C4-2B (cell line): ENCODE results near the gene CACNA2D3.

ENCODE experiments used
- ZFX ChIP-seq: fragments of 450-650 bp; IDR thresholded peaks from 2 replicates; pipeline ENCODE4 v1.6.1; 2017
- TF ChIP-seq, protein P1 (sequence below): fragments of 450-650 bp; conservative IDR thresholded peaks from 2 replicates; pipeline ENCODE4 v1.5.1; 2017; ENCODE audit warnings: mild to moderate bottlenecking

DNA sequence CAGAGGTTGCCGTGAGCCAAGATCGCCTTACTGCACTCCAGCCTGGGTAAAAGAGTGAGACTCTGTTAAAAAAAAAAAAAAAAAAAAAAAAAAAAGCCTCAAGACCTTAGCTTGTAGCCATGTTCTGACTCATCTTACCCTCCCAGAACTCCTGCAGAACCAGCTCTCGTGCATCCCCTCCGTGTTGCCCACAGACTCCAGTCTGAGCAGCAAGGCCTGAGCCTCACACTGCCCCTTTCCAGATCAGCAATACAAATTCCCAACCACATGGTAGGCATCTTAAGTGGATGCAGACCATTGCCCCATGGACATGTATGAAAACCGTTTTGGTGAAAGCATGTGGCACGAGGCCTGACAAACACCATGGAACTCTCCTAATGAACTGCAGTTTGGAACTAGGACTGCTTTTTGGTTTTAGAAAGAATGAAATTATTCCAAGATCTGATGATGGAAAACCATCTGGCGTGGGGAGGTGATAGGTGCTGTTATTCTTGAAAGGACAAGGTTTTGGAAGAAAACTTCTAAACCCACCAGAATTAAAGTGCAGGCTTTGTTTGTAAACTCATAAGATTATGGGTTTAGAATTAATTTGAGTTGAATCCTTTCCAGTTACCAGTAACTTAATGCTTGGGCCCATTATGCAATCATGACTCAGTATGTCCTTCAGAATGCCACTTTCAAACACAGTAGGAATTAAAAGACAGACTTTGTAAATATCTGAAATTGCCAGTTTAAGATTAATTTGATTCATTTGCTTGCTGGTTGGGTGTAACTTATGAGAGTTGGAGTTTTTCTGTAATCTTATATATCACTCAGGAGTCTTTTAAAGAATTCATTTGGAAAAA is 969.3 kb downstream of the CACNA2D3 start:
- TF ChIP-seq, protein P1, sequence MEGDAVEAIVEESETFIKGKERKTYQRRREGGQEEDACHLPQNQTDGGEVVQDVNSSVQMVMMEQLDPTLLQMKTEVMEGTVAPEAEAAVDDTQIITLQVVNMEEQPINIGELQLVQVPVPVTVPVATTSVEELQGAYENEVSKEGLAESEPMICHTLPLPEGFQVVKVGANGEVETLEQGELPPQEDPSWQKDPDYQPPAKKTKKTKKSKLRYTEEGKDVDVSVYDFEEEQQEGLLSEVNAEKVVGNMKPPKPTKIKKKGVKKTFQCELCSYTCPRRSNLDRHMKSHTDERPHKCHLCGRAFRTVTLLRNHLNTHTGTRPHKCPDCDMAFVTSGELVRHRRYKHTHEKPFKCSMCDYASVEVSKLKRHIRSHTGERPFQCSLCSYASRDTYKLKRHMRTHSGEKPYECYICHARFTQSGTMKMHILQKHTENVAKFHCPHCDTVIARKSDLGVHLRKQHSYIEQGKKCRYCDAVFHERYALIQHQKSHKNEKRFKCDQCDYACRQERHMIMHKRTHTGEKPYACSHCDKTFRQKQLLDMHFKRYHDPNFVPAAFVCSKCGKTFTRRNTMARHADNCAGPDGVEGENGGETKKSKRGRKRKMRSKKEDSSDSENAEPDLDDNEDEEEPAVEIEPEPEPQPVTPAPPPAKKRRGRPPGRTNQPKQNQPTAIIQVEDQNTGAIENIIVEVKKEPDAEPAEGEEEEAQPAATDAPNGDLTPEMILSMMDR = no peak
- TF ChIP-seq ZFX = no peak
